ENCODE data around the gene IL16. TPM values are rescaled to one million over a fixed set of nuclear protein-coding genes. Genes with fewer than 3 reads are reported as not detected.
"Not testable (repeated sequence)": the region's sequence is repeated elsewhere in the genome, so short reads cannot be mapped to it uniquely, and the experiment has no call there.

The IL16 gene
- total RNA-seq, 1 donor from 2014 or later: 107 TPM

DNA sequence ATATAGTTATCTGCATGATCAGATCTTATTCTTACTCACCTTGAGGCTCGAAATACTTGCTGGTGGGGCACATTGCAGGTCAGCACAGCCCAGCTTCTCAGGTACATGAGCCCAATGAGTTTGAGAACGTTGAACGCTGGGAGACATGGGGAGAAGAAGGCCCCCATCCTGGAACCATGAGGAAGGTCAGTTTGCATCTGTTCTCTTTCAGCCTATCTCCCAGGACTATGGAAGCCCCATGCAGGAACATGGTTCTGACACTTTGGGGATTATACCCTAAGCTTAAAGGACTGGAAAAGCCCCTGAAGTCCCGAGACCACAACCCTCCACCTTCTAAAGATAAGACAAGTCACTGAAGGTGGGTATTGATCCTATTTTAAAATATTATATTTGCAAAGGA, 144.7 kb downstream of the IL16 start:
- H3K27me3 Mint-ChIP-seq (ENCODE audit: insufficient read depth): peaks cover 17% of the 10 kb centered on the region
- H3K27ac Mint-ChIP-seq: no peak overlapping the region
- no peaks in the 10 kb centered on the region for H3K36me3 Mint-ChIP-seq (ENCODE audit: low read depth)
- no peak for DNase-seq (ENCODE audit: low spot score)
- no peaks in the 10 kb centered on the region for H3K9me3 Mint-ChIP-seq
- intact Hi-C loops (cut with micrococcal nuclease): no loop called here
- no peaks in the 10 kb centered on the region for H3K4me1 Mint-ChIP-seq (ENCODE audit: low read depth)
- H3K4me3 Mint-ChIP-seq: no peak overlapping the region

GRCh38 chr15:81343371-81343770, 146.7 kb downstream of the IL16 start:
- DNase-seq (ENCODE audit: low spot score): no peak
- Mint-ChIP-seq H3K27ac (no peak overlapping the region), H3K9me3 (no peaks in the 10 kb centered on the region), H3K4me1 (ENCODE audit: low read depth) (no peaks in the 10 kb centered on the region), H3K4me3 (no peak overlapping the region), H3K36me3 (ENCODE audit: low read depth) (no peaks in the 10 kb centered on the region), H3K27me3 (ENCODE audit: insufficient read depth) (peaks cover 17% of the 10 kb centered on the region)
- intact Hi-C loops (cut with micrococcal nuclease): no loop called here

DNA sequence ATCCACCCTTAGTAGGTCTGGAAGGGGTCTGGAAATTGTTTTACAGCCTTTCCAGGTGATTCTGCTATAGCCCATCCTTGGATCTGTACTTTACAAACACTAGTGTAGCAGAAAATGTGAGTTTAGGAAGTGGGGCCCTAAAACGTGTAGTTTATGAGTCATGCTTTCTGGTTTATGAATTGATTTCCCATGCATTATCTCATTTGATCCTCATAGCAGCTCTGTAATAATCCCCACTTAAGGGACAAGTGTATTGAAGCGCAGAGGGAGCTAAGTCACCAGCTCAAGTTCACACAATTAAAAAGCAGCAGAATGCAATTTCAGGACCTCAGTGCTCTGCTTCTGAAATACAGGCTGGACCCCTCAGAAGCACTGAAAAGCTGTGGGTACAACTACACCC, 149.9 kb downstream of the IL16 start:
- Mint-ChIP-seq H3K27me3 (ENCODE audit: insufficient read depth) (peaks cover 7% of the 10 kb centered on the region), H3K4me3 (no peak overlapping the region), H3K9me3 (no peaks in the 10 kb centered on the region), H3K4me1 (ENCODE audit: low read depth) (no peaks in the 10 kb centered on the region), H3K36me3 (ENCODE audit: low read depth) (no peaks in the 10 kb centered on the region), H3K27ac (no peak overlapping the region)
- intact Hi-C loops (cut with micrococcal nuclease): no loop called here
- no peak for DNase-seq (ENCODE audit: low spot score)

GRCh38 chr15:81347910-81348309, 151.2 kb downstream of the IL16 start:
- H3K4me1 Mint-ChIP-seq (ENCODE audit: low read depth): no peaks in the 10 kb centered on the region
- H3K27ac Mint-ChIP-seq: no peak overlapping the region
- peaks cover 5% of the 10 kb centered on the region for H3K27me3 Mint-ChIP-seq (ENCODE audit: insufficient read depth)
- DNase-seq (ENCODE audit: low spot score): no peak
- H3K4me3 Mint-ChIP-seq: no peak overlapping the region
- no peaks in the 10 kb centered on the region for H3K36me3 Mint-ChIP-seq (ENCODE audit: low read depth)
- intact Hi-C loops (cut with micrococcal nuclease): no loop called here
- no peaks in the 10 kb centered on the region for H3K9me3 Mint-ChIP-seq

- H3K27ac Mint-ChIP-seq; H3K4me1 Mint-ChIP-seq (ENCODE audit: low read depth); H3K27me3 Mint-ChIP-seq (ENCODE audit: insufficient read depth); DNase-seq (ENCODE audit: low spot score); H3K4me3 Mint-ChIP-seq; H3K36me3 Mint-ChIP-seq (ENCODE audit: low read depth); intact Hi-C loops (cut with micrococcal nuclease); H3K9me3 Mint-ChIP-seq: not testable (repeated sequence)
Observed at GRCh38 chr15:81348691-81349090, 152.0 kb downstream of the IL16 start.

DNA sequence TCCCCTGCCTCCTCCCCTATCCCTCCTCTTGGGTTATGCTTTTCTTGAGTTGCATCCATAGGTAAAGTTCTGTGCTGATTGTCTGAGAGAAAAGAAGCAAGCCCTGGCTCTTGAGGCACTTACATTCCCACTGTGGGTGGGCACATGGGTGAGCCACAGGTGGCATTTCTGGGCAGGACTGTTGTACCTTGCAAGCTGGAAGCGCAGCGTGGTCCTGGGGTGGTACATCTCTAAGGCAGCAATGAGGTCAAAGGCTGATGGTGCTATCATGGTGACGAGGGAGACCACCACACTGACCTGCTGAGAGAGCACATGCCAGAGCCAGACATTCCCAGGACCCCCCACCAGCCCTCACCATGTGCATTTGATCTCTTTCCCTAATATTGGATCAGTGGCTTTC, 152.6 kb downstream of the IL16 start:
- peaks cover 2% of the 10 kb centered on the region for H3K27me3 Mint-ChIP-seq (ENCODE audit: insufficient read depth)
- no peaks in the 10 kb centered on the region for H3K4me1 Mint-ChIP-seq (ENCODE audit: low read depth)
- intact Hi-C loops (cut with micrococcal nuclease): no loop called here
- H3K4me3 Mint-ChIP-seq: no peak overlapping the region
- no peak for DNase-seq (ENCODE audit: low spot score)
- H3K9me3 Mint-ChIP-seq: no peaks in the 10 kb centered on the region
- no peaks in the 10 kb centered on the region for H3K36me3 Mint-ChIP-seq (ENCODE audit: low read depth)
- H3K27ac Mint-ChIP-seq: no peak overlapping the region

GRCh38 chr15:81351651-81352050, 155.0 kb downstream of the IL16 start:
- Mint-ChIP-seq H3K9me3 (no peaks in the 10 kb centered on the region), H3K27ac (no peak overlapping the region), H3K36me3 (ENCODE audit: low read depth) (no peaks in the 10 kb centered on the region), H3K4me1 (ENCODE audit: low read depth) (no peaks in the 10 kb centered on the region), H3K27me3 (ENCODE audit: insufficient read depth) (peaks cover 2% of the 10 kb centered on the region), H3K4me3 (no peak overlapping the region)
- intact Hi-C loops (cut with micrococcal nuclease): no loop called here
- no peak for DNase-seq (ENCODE audit: low spot score)

DNA sequence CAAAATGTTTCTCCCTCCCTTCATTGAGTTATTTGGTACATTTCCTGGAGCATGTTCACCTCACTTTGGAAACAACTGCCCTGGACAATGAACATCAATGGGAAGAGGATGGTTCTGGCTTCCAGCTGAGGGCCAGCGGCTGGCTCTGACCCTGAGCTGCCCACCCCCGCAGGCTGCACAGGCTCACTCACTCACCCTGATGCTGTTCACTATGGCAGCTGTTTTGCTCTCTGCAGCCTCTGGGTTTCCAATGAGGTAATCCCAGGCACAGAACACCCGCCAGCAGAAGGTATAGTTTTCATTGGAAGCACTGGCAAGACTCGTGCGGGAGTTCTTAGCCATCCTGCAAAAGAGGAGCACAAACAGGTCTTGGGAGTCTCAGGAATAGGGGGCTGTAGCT, 159.6 kb downstream of the IL16 start:
- Mint-ChIP-seq H3K36me3 (ENCODE audit: low read depth) (no peaks in the 10 kb centered on the region), H3K9me3 (no peaks in the 10 kb centered on the region), H3K4me3 (no peak overlapping the region), H3K27me3 (ENCODE audit: insufficient read depth) (peaks cover 14% of the 10 kb centered on the region), H3K27ac (no peak overlapping the region), H3K4me1 (ENCODE audit: low read depth) (no peaks in the 10 kb centered on the region)
- intact Hi-C loops (cut with micrococcal nuclease): no loop called here
- DNase-seq (ENCODE audit: low spot score): no peak

- no peak overlapping the region for H3K4me3 Mint-ChIP-seq
- no peak for DNase-seq (ENCODE audit: low spot score)
- H3K27ac Mint-ChIP-seq: no peak overlapping the region
- H3K4me1 Mint-ChIP-seq (ENCODE audit: low read depth): no peaks in the 10 kb centered on the region
- H3K36me3 Mint-ChIP-seq (ENCODE audit: low read depth): no peaks in the 10 kb centered on the region
- peaks cover 14% of the 10 kb centered on the region for H3K27me3 Mint-ChIP-seq (ENCODE audit: insufficient read depth)
- H3K9me3 Mint-ChIP-seq: no peaks in the 10 kb centered on the region
- intact Hi-C loops (cut with micrococcal nuclease): no loop called here
Observed at GRCh38 chr15:81357180-81357686, 160.6 kb downstream of the IL16 start.

DNA sequence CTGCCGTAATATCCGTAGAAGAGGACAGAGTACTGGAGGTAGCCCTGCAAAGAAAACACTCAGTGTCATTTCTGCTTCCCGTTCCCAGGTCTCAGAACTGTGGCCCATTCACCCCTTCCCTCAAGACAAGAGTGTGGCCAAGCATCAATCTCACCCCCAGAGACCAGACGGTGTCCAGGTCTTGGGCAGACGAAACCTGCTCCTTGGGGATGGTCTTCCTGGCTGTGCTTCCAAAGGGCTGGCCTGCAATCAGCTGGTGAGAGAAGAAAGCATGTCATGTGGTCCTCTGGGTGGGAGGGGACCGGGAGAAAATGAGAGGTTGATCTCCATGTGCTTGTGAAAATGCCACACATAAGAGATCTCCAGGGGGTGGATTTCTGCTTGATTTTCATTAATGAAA, 161.6 kb downstream of the IL16 start:
- intact Hi-C loops (cut with micrococcal nuclease): no loop called here
- H3K36me3 Mint-ChIP-seq (ENCODE audit: low read depth): no peaks in the 10 kb centered on the region
- H3K27me3 Mint-ChIP-seq (ENCODE audit: insufficient read depth): peaks cover 14% of the 10 kb centered on the region
- DNase-seq (ENCODE audit: low spot score): no peak
- H3K4me3 Mint-ChIP-seq: no peak overlapping the region
- H3K9me3 Mint-ChIP-seq: no peaks in the 10 kb centered on the region
- no peaks in the 10 kb centered on the region for H3K4me1 Mint-ChIP-seq (ENCODE audit: low read depth)
- H3K27ac Mint-ChIP-seq: no peak overlapping the region

- Mint-ChIP-seq H3K9me3 (no peaks in the 10 kb centered on the region), H3K27ac (no peak overlapping the region), H3K4me3 (no peak overlapping the region), H3K36me3 (ENCODE audit: low read depth) (no peaks in the 10 kb centered on the region), H3K27me3 (ENCODE audit: insufficient read depth) (peaks cover 12% of the 10 kb centered on the region), H3K4me1 (ENCODE audit: low read depth) (no peaks in the 10 kb centered on the region)
- intact Hi-C loops (cut with micrococcal nuclease): no loop called here
- no peak for DNase-seq (ENCODE audit: low spot score)
Observed at GRCh38 chr15:81360491-81360890, 163.8 kb downstream of the IL16 start.

DNA sequence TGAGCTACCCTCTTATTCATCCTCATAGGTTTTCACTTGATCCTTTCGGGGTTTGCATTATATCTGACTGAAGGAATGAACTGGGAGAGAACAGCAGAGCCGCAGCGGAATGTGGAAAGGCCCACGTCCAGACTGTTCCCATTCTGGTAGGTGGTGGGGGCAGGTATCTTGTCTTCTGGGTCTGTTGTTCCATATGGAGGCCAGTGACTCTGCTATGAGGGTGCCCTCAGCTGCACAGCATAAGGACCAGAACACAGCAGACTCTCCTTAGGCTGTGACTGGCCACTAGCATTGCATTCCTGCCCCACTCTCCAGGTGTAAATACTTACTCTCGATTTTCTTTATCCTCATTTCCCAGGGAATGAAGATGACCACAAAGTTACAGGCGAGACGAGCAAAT, 165.2 kb downstream of the IL16 start:
- intact Hi-C loops (cut with micrococcal nuclease): no loop called here
- no peaks in the 10 kb centered on the region for H3K4me1 Mint-ChIP-seq (ENCODE audit: low read depth)
- no peak for DNase-seq (ENCODE audit: low spot score)
- H3K27ac Mint-ChIP-seq: no peak overlapping the region
- peaks cover 16% of the 10 kb centered on the region for H3K27me3 Mint-ChIP-seq (ENCODE audit: insufficient read depth)
- no peaks in the 10 kb centered on the region for H3K36me3 Mint-ChIP-seq (ENCODE audit: low read depth)
- no peaks in the 10 kb centered on the region for H3K9me3 Mint-ChIP-seq
- H3K4me3 Mint-ChIP-seq: no peak overlapping the region

GRCh38 chr15:81362790-81363189, 166.1 kb downstream of the IL16 start:
- no peak overlapping the region for H3K27ac Mint-ChIP-seq
- no peak overlapping the region for H3K4me3 Mint-ChIP-seq
- no peaks in the 10 kb centered on the region for H3K4me1 Mint-ChIP-seq (ENCODE audit: low read depth)
- no peak for DNase-seq (ENCODE audit: low spot score)
- intact Hi-C loops (cut with micrococcal nuclease): no loop called here
- H3K27me3 Mint-ChIP-seq (ENCODE audit: insufficient read depth): peaks cover 16% of the 10 kb centered on the region
- H3K36me3 Mint-ChIP-seq (ENCODE audit: low read depth): no peaks in the 10 kb centered on the region
- no peaks in the 10 kb centered on the region for H3K9me3 Mint-ChIP-seq

- Mint-ChIP-seq H3K36me3 (ENCODE audit: low read depth) (no peaks in the 10 kb centered on the region), H3K27me3 (ENCODE audit: insufficient read depth) (peaks cover 14% of the 10 kb centered on the region), H3K9me3 (no peaks in the 10 kb centered on the region), H3K4me1 (ENCODE audit: low read depth) (no peaks in the 10 kb centered on the region), H3K27ac (no peak overlapping the region), H3K4me3 (no peak overlapping the region)
- intact Hi-C loops (cut with micrococcal nuclease): no loop called here
- no peak for DNase-seq (ENCODE audit: low spot score)
Observed at GRCh38 chr15:81363276-81363675, 166.6 kb downstream of the IL16 start.
